Liver (tissue), 3 donors: ENCODE data around the gene MAB21L2.

Experiments
- ATF3 ChIP-seq: IDR thresholded peaks from 2 replicates; pipeline ENCODE4 v1.6.1; 2016; ENCODE audit warnings: antibody characterized with exemption
- CTCF ChIP-seq: fragments of 150-350 bp; IDR thresholded peaks from 2 replicates; pipeline ENCODE4 v1.5.1; 2017; ENCODE audit warnings: improper control_type of control experiment, low read depth, low read length; ENCODE audit not compliant: missing input control
- GABPA ChIP-seq, 2 donors: IDR thresholded peaks in 1 of 2; conservative IDR thresholded peaks in 1 of 2; 2 replicates each; pipeline ENCODE4 v1.6.1; 2016; ENCODE audit warnings: antibody characterized with exemption in 2 of 2, mild to moderate bottlenecking in 1 of 2, moderate library complexity in 1 of 2
- JUND ChIP-seq, 2 donors: IDR thresholded peaks; 2 replicates each; pipeline ENCODE4 v1.6.1; 2016; ENCODE audit warnings: antibody characterized with exemption in 2 of 2
- MAX ChIP-seq: IDR thresholded peaks from 2 replicates; pipeline ENCODE4 v1.6.1; 2016; ENCODE audit warnings: antibody characterized with exemption
- NR2F2 ChIP-seq: IDR thresholded peaks from 2 replicates; pipeline ENCODE4 v1.6.1; 2016; ENCODE audit warnings: antibody characterized with exemption
- RAD21 ChIP-seq, 2 donors: IDR thresholded peaks; 2 replicates each; pipeline ENCODE4 v1.6.1; 2016; ENCODE audit warnings: antibody characterized with exemption in 2 of 2, mild to moderate bottlenecking in 2 of 2
- REST ChIP-seq: IDR thresholded peaks from 2 replicates; pipeline ENCODE4 v1.6.1; 2016; ENCODE audit warnings: antibody characterized with exemption, mild to moderate bottlenecking
- SP1 ChIP-seq: IDR thresholded peaks from 2 replicates; pipeline ENCODE4 v1.6.1; 2018; ENCODE audit warnings: antibody characterized with exemption, mild to moderate bottlenecking
- TAF1 ChIP-seq: conservative IDR thresholded peaks from 2 replicates; pipeline ENCODE4 v1.6.1; 2016; ENCODE audit warnings: antibody characterized with exemption, mild to moderate bottlenecking
- YY1 ChIP-seq: IDR thresholded peaks from 2 replicates; pipeline ENCODE4 v1.6.1; 2016; ENCODE audit warnings: antibody characterized with exemption, mild to moderate bottlenecking
- donor health status: healthy.
- donor health status: healthy.

- TF ChIP-seq CTCF: no peak
- no peak for TF ChIP-seq TAF1
- no peak for TF ChIP-seq GABPA (IDR thresholded peaks at IDR 0.05 in 1 of 2, conservative IDR thresholded peaks at IDR 0.05 in 1 of 2)
- TF ChIP-seq JUND (IDR thresholded peaks at IDR 0.05): no peak
- no peak for TF ChIP-seq REST
- no peak for TF ChIP-seq ATF3
- TF ChIP-seq RAD21 (IDR thresholded peaks at IDR 0.05): no peak
- TF ChIP-seq SP1: no peak
- TF ChIP-seq NR2F2: no peak
- no peak for TF ChIP-seq YY1
- no peak for TF ChIP-seq MAX
Measured at GRCh38 chr4:150567070-150567469, 14.9 kb upstream of the MAB21L2 start.
